Fibroblast of lung (primary cell): ENCODE results near the gene SLC25A44. TPM values are rescaled to one million over a fixed set of nuclear protein-coding genes. Genes with fewer than 3 reads are reported as not detected.

Experiments used
- DNase-seq, 2 donors: peaks; one replicate each; pipeline versions ENCODE4 v3.0.0 to v3.0.0-alpha.2; 2010; ENCODE audit warnings: low read depth in 2 of 2
- H2AFZ ChIP-seq: 2 replicates; pipeline ENCODE4 v1.5.1; 2012; ENCODE audit warnings: low read length, control low read depth, inconsistent platforms
- H3K27ac ChIP-seq: 2 replicates; pipeline ENCODE4 v1.5.1; 2011; ENCODE audit warnings: low read length, control low read depth; ENCODE audit not compliant: insufficient read depth
- H3K27me3 ChIP-seq: 2 replicates; pipeline ENCODE4 v1.5.1; 2011; ENCODE audit warnings: mild to moderate bottlenecking, low read length; ENCODE audit not compliant: control insufficient read depth, insufficient read depth
- H3K36me3 ChIP-seq: 2 replicates; pipeline ENCODE4 v1.5.1; 2011; ENCODE audit warnings: low read length; ENCODE audit not compliant: control insufficient read depth, insufficient read depth
- H3K4me1 ChIP-seq: 2 replicates; pipeline ENCODE4 v1.5.1; 2011; ENCODE audit warnings: low read length; ENCODE audit not compliant: control insufficient read depth, insufficient read depth; ENCODE audit errors: extremely low read depth
- H3K4me2 ChIP-seq: 2 replicates; pipeline ENCODE4 v1.5.1; 2011; ENCODE audit warnings: low read length, control low read depth; ENCODE audit not compliant: insufficient read depth; ENCODE audit errors: extremely low read depth
- H3K4me3 ChIP-seq, 4 experiments: fragments of 200-600 bp in 1 of 4; sonication (generic) in 1 of 4; replicated peaks in 1 of 4; 2 replicates each; pipeline ENCODE4 v1.5.1; 2011 to 2016; ENCODE audit warnings: low read length in 4 of 4, low read depth in 3 of 4, mild to moderate bottlenecking in 3 of 4, control low read depth in 2 of 4, inconsistent platforms in 1 of 4, mixed read lengths in 1 of 4; ENCODE audit not compliant: insufficient read depth in 1 of 4; ENCODE audit errors: control extremely low read depth in 1 of 4
- H3K79me2 ChIP-seq: 2 replicates; pipeline ENCODE4 v1.5.1; 2012; ENCODE audit warnings: mild to moderate bottlenecking, low read length, inconsistent platforms; ENCODE audit not compliant: control insufficient read depth, insufficient read depth
- H3K9ac ChIP-seq: 2 replicates; pipeline ENCODE4 v1.5.1; 2011; ENCODE audit warnings: mild to moderate bottlenecking, low read length, control low read depth; ENCODE audit not compliant: insufficient read depth
- H3K9me3 ChIP-seq: 2 replicates; pipeline ENCODE4 v1.5.1; 2012; ENCODE audit warnings: low read depth, low read length; ENCODE audit not compliant: control insufficient read depth, insufficient read depth
- H4K20me1 ChIP-seq: 2 replicates; pipeline ENCODE4 v1.5.1; 2011; ENCODE audit warnings: low read length; ENCODE audit not compliant: control insufficient read depth, insufficient read depth; ENCODE audit errors: extremely low read depth
- CTCF ChIP-seq, 2 donors: IDR thresholded peaks in 1 of 2; conservative IDR thresholded peaks in 1 of 2; 1 replicate in 1 of 2; 2 replicates in 1 of 2; pipeline ENCODE4 v1.5.1; 2011 to 2012; ENCODE audit warnings: low read length in 2 of 2, control low read depth in 1 of 2, inconsistent platforms in 1 of 2, low read depth in 1 of 2, mild to moderate bottlenecking in 1 of 2
- EZH2 ChIP-seq: IDR thresholded peaks from 2 replicates; pipeline ENCODE4 v1.5.1; 2012; ENCODE audit warnings: low read length, control low read depth, mild to moderate bottlenecking; ENCODE audit errors: missing control alignments
- polyA plus RNA-seq, 2 donors: library from polyadenylated mRNA; depleted of rRNA in 1 of 2; stranded (reverse) in 1 of 2; unstranded in 1 of 2; fragments of >200 nt; gene quantifications; 2 replicates each; pipeline ENCODE4 v1.2.1, GENCODE V29; 2011 to 2012; ENCODE audit warnings: missing spikeins in 1 of 2
- total RNA-seq: library from RNA; depleted of rRNA; stranded (reverse); fragments of >200 nt; gene quantifications from 2 replicates; pipeline ENCODE4 v1.2.1, GENCODE V29; 2014

SLC25A44 gene
- total and polyA plus RNA-seq, 2 donors (not counting 1 experiment from before 2014, with no cell fraction given): 8.4 to 32.1 TPM

DNA sequence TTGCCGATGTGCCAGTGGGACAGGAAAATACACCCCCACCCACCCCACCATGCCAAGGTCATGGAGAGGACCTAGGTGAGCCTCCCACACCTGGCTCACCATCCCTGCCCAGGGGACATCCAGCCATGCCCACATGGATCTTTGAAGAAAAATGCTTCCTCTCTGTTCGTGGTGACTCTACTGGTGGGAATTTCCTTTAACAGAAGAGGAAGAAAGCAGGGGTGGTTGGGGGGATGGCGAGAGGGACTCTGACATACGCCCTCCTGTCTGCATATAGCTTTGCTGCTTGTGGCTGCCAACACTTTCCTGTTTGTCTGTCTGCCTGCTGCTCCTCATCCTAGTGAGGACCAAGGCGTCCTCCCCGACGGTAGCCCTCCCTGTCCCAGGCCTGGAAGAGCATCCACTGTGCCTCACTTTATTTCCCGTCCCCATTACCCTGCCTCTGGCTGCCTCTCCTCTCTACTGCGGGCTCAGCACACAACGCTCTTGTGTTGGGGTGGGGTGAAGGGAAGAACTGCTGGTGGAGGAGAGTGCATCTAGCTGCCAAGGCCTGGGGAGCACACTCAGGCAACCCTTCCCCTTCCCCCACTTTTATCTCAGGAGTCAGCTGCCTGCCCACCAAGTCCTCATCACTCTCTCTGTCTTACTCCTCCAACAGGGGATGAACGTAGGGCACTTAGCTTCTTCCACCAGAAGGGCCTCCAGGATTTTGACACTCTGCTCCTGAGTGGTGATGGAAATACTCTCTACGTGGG lies 38.0 kb upstream of the SLC25A44 start:
- H3K9me3 ChIP-seq: no peaks in the 10 kb centered on the region
- no peaks in the 10 kb centered on the region for H4K20me1 ChIP-seq
- no peaks in the 10 kb centered on the region for H3K79me2 ChIP-seq
- no peak overlapping the region for H3K9ac ChIP-seq
- H2AFZ ChIP-seq: no peak overlapping the region
- no peak overlapping the region for H3K4me3 ChIP-seq
- no peak for DNase-seq
- no peaks in the 10 kb centered on the region for H3K4me1 ChIP-seq
- TF ChIP-seq CTCF (conservative IDR thresholded peaks at IDR 0.05 in 1 of 2, IDR thresholded peaks at IDR 0.05 in 1 of 2; ENCODE audit: low read depth in 1 of 2, low read length in 2 of 2) (no peak), EZH2 (peak; percentile 49)
- H3K27me3 ChIP-seq: no peaks in the 10 kb centered on the region
- no peaks in the 10 kb centered on the region for H3K36me3 ChIP-seq
- H3K27ac ChIP-seq: no peak overlapping the region
- no peak overlapping the region for H3K4me2 ChIP-seq

DNA sequence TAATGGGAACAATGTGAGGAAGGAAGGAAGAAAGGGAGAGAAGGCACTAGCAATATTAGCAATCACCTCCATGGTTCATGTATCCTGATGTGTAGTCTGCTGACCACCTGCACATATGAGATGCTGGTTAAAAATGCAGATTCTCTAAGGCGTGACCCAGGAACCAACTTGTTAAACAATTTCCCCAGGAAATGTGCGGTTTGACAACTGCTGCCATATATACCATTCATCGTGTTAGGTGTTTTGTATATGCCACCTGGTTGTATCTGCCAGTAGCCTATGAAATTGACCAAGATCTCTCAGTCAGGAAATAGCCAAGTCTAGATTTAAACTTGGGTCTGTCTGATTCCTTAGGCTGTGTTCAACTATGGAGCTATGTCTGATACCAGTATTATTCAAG lies 36.4 kb upstream of the SLC25A44 start:
- H4K20me1 ChIP-seq: no peaks in the 10 kb centered on the region
- TF ChIP-seq EZH2 (no peak), CTCF (conservative IDR thresholded peaks at IDR 0.05 in 1 of 2, IDR thresholded peaks at IDR 0.05 in 1 of 2; ENCODE audit: low read depth in 1 of 2, low read length in 2 of 2) (no peak)
- no peak overlapping the region for H3K9ac ChIP-seq
- H3K4me3 ChIP-seq: no peak overlapping the region
- DNase-seq: no peak
- H3K27ac ChIP-seq: no peak overlapping the region
- H3K4me2 ChIP-seq: no peak overlapping the region
- no peaks in the 10 kb centered on the region for H3K36me3 ChIP-seq
- H3K9me3 ChIP-seq: no peaks in the 10 kb centered on the region
- H3K79me2 ChIP-seq: no peaks in the 10 kb centered on the region
- no peaks in the 10 kb centered on the region for H3K27me3 ChIP-seq
- H2AFZ ChIP-seq: no peak overlapping the region
- H3K4me1 ChIP-seq: no peaks in the 10 kb centered on the region

- Histone ChIP-seq H4K20me1 (no peaks in the 10 kb centered on the region), H3K27me3 (no peaks in the 10 kb centered on the region), H3K9me3 (no peaks in the 10 kb centered on the region), H3K79me2 (no peaks in the 10 kb centered on the region), H3K4me1 (no peaks in the 10 kb centered on the region), H3K9ac (no peak overlapping the region), H2AFZ (no peak overlapping the region), H3K4me3 (no peak overlapping the region), H3K27ac (no peak overlapping the region), H3K36me3 (no peaks in the 10 kb centered on the region), H3K4me2 (no peak overlapping the region)
- no peak for DNase-seq
- TF ChIP-seq EZH2: no peak
- no peak for TF ChIP-seq CTCF (conservative IDR thresholded peaks at IDR 0.05 in 1 of 2, IDR thresholded peaks at IDR 0.05 in 1 of 2; ENCODE audit: low read depth in 1 of 2, low read length in 2 of 2)
These were observed 35.9 kb upstream of the SLC25A44 start for GRCh38 chr1:156157966-156158365.
